HG02623 (cell line): Measurements from ENCODE around the gene ACSS2.

ENCODE experiments used
- ATAC-seq: cut with Tn5 transposase; IDR thresholded peaks from one replicate; pipeline ENCODE4 v1.9.1; 2021; ENCODE audit warnings: moderate library complexity; ENCODE audit not compliant: unreplicated experiment

The ACSS2 gene, protein sequence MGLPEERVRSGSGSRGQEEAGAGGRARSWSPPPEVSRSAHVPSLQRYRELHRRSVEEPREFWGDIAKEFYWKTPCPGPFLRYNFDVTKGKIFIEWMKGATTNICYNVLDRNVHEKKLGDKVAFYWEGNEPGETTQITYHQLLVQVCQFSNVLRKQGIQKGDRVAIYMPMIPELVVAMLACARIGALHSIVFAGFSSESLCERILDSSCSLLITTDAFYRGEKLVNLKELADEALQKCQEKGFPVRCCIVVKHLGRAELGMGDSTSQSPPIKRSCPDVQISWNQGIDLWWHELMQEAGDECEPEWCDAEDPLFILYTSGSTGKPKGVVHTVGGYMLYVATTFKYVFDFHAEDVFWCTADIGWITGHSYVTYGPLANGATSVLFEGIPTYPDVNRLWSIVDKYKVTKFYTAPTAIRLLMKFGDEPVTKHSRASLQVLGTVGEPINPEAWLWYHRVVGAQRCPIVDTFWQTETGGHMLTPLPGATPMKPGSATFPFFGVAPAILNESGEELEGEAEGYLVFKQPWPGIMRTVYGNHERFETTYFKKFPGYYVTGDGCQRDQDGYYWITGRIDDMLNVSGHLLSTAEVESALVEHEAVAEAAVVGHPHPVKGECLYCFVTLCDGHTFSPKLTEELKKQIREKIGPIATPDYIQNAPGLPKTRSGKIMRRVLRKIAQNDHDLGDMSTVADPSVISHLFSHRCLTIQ

DNA sequence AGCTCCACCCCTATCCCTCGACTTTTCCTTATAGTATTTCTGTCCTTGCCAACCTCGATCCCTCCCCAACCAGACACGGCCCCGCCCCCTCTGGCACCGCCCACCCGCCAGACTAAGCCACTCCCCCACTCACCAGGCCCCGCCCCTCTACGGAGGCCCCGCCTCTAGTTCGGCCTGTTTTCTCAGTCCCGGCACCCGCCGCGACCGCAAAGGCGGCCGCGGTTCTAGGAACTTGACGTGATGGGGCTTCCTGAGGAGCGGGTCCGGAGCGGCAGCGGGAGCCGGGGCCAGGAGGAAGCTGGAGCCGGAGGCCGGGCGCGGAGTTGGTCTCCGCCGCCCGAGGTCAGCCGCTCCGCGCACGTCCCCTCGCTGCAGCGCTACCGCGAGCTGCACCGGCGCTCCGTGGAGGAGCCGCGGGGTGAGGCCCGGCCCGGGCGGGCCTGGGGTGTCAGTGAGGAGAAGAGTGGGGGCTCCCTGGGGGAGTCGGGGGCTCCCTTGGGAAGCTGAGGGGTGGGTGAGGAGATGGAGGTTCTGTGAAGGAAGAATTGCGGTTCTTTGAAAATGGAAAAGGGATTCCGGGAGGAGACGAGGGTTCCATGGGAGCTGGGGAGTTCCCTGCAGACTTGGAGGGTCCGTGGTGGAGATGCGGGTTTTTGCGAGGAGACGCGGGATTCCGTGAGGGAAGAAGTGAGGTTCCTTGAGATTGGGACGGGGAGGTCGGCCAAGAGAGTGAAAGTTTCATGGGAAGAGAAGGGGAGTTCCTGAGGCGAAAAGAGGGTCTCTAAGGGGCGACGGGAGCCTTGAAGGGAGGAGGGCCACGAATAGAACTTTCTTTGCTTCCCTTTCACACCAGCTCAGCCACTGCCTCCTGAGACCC lies at the start of gene ACSS2:
TSS of gene ACSS2 (plus strand) at position 207 of the 877 bp plus-strand sequence. CDS start at position 241, 34 bp downstream.
- ATAC-seq: peak; percentile 55

GRCh38 chr20:34829191-34829590 lies 47.2 kb upstream of the ACSS2 start:
- ATAC-seq: no peak

- no peak for ATAC-seq
These were observed 44.5 kb upstream of the ACSS2 start for GRCh38 chr20:34831936-34832335.

DNA sequence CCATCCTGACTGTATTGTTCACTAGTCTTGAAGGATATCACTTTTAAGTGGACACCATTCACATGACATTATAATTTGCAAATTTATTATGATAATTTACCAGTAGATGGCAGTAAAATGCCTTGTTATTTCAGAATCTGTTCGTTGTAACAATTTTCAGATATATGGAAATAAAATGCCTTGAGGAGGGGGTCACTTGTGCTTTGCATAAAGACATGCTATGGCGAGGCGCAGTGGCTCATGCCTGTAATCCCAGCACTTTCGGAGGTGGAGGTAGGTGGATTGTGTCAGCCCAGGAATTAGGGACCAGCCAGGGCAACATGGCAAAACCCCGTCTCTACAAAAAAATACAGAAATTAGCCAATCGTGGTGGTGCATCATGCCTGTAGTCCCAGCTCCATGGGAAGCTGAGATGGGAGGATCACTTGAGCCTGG lies 41.9 kb upstream of the ACSS2 start:
- no peak for ATAC-seq

DNA sequence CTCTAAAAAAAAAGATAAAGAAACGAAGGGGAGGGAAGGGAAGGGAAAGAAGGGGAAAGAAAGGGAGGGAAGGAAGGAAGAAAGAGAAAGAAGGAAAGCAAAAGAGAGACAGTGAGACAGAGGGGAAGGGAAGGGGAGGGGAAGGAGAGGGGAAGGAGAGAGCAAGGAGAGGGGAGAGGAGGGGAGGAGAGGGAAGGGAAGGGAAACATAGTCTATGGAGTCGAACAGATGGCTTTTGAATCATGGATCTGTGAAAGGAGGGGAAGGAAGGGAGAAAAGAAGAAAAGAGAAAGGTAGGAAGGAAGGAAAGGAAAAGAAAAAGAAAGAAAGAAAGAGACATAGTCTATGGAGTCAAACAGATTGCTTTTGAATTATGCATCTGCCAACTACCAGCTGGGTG lies 34.3 kb upstream of the ACSS2 start:
- no peak for ATAC-seq

- ATAC-seq: no peak
These were observed 33.0 kb upstream of the ACSS2 start for GRCh38 chr20:34843421-34843820.

DNA sequence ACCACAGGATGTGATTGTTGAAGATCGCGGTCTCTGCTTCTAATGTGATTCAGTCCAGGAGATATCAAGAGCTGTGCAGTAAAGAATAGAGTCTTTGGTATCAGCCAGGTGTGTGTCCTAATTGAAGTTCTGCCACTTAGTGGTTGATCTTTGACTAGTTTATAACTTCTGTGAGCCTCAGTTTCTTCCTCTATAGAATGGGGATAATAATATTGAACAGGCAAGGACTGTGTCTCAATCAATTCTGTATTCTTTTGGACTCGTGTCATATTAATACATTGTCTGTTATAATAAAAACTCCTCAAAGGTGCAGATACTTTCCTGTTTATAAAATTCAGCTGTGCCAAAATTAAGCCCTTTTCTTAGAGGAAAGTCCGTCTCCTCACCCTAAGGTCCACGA lies 27.8 kb upstream of the ACSS2 start:
- no peak for ATAC-seq

GRCh38 chr20:34849778-34850177 lies 26.6 kb upstream of the ACSS2 start:
- ATAC-seq: no peak

DNA sequence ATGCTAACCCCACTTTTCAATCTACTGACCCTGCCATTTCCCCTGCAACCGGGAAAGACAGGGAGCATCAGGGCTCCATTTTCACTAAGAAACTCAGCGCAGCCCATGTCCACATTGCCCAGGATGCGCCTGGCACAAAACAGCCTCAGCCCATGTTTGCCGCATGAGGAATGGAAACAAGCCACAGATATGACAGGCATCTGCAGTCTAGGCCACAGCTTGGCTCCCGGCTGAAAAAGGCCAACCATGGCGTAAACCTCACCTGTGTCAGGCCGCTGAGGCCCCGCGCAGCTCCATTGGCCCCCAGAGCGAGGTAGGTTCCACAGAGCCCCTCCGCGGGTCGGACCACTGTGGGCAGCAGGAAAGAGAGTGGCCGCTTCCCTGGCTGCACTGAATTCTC lies 25.4 kb upstream of the ACSS2 start:
- no peak for ATAC-seq

- no peak for ATAC-seq
These were observed 24.1 kb upstream of the ACSS2 start for GRCh38 chr20:34852298-34852697.

GRCh38 chr20:34859367-34859766 lies 17.0 kb upstream of the ACSS2 start:
- no peak for ATAC-seq

- no peak for ATAC-seq
These were observed 16.4 kb upstream of the ACSS2 start for GRCh38 chr20:34859826-34860545.

DNA sequence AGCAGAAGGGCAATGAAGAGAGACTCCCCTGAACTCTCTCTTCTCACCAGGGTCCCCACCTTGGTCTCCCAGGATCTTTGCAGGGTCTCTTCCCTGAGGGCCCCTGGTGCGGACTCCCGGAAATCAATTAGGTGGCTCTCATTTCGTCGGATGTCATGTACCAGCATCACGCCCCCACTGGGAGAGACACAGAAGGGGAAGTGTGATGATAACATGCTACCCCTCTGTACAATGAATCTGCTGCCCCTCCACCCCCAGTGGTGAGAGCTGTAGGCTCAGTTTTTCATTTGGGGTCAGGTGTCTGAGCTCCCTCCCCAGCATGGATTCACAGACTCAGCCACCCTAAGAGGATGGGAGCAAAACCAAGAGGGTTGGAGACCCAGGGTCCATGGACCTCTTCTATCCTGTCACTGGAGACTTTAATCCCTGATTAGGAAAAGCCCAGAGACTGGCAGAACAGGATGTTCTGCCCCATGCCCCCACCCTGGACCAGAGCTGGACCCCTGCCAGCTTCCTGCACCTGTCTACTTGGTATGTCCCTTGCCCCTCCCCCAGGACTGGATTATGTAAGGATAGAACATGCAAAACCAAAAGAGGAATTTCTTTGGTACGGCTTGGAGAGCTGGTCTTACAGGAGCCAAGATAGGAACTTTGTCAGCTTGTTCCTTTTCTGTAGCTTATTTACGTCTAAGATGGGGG lies 14.9 kb upstream of the ACSS2 start:
- ATAC-seq: no peak

- ATAC-seq: no peak
These were observed 13.7 kb upstream of the ACSS2 start for GRCh38 chr20:34862724-34863123.

DNA sequence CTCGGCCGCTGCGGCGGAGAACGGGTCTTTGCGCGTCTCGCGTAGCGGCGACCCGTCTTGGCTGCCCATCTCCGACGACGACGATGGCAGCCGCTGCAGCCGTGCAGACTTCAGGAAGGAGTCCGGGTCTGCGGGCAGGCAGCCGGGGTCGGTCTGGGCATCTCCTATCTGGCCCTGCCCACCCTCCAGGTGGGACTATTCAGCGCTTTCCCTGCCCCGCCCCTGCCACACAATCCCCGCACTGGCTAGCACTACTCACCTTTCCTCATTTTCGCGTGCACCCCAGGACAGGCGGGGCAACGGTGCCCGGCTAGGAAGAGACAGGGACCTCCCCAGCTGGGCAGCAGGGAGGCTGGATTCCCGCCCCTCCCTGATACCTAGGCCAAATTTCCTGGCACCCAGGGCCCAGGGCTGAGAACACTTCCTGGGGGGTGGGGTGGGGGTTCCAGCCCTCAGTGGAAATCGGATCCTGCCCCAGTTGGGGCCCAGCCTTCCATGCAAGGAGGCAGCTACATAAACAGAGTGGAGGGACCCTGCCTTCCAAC lies 12.9 kb upstream of the ACSS2 start:
- no peak for ATAC-seq

GRCh38 chr20:34864216-34864615 lies 12.2 kb upstream of the ACSS2 start:
- no peak for ATAC-seq

- no peak for ATAC-seq
These were observed 5.0 kb upstream of the ACSS2 start for GRCh38 chr20:34871320-34871926.

GRCh38 chr20:34871966-34872621 lies 4.3 kb upstream of the ACSS2 start:
- ATAC-seq: no peak
